Measurements from ENCODE around the gene SLC26A6.

The SLC26A6 gene

GRCh38 chr3:48660800-48661400, 25.6 kb upstream of the SLC26A6 start:
- no peak for DNase-seq (ENCODE audit: low read depth, low spot score)

GRCh38 chr3:48656841-48657281, 21.6 kb upstream of the SLC26A6 start:
- no peak for DNase-seq (ENCODE audit: low read depth, low spot score)

- no peak for DNase-seq (ENCODE audit: low read depth, low spot score)
Observed at GRCh38 chr3:48656061-48656840, 21.0 kb upstream of the SLC26A6 start.

GRCh38 chr3:48655606-48656005, 20.3 kb upstream of the SLC26A6 start:
- DNase-seq (ENCODE audit: low read depth, low spot score): no peak

- no peak for DNase-seq (ENCODE audit: low read depth, low spot score)
Observed at GRCh38 chr3:48655063-48655462, 19.8 kb upstream of the SLC26A6 start.

GRCh38 chr3:48652923-48653715, 17.9 kb upstream of the SLC26A6 start:
- DNase-seq (ENCODE audit: low read depth, low spot score): no peak

- no peak for DNase-seq (ENCODE audit: low read depth, low spot score)
Observed at GRCh38 chr3:48651771-48652170, 16.5 kb upstream of the SLC26A6 start.

- DNase-seq (ENCODE audit: low read depth, low spot score): no peak
Observed at GRCh38 chr3:48650723-48651122, 15.5 kb upstream of the SLC26A6 start.

GRCh38 chr3:48648188-48648850, 13.1 kb upstream of the SLC26A6 start:
- no peak for DNase-seq (ENCODE audit: low read depth, low spot score)

GRCh38 chr3:48647714-48648113, 12.5 kb upstream of the SLC26A6 start:
- no peak for DNase-seq (ENCODE audit: low read depth, low spot score)

GRCh38 chr3:48644898-48645760, 9.9 kb upstream of the SLC26A6 start:
- DNase-seq (ENCODE audit: low read depth, low spot score): no peak

- DNase-seq (ENCODE audit: low read depth, low spot score): no peak
Observed at GRCh38 chr3:48642605-48643004, 7.3 kb upstream of the SLC26A6 start.

- no peak for DNase-seq (ENCODE audit: low read depth, low spot score)
Observed at GRCh38 chr3:48641396-48641795, 6.1 kb upstream of the SLC26A6 start.

GRCh38 chr3:48639944-48640606, 4.8 kb upstream of the SLC26A6 start:
- no peak for DNase-seq (ENCODE audit: low read depth, low spot score)

GRCh38 chr3:48637305-48637704, 2.0 kb upstream of the SLC26A6 start:
- no peak for DNase-seq (ENCODE audit: low read depth, low spot score)

- no peak for DNase-seq (ENCODE audit: low read depth, low spot score)
Observed at GRCh38 chr3:48636149-48636655, 941 bp upstream of the SLC26A6 start.

- no peak for DNase-seq (ENCODE audit: low read depth, low spot score)
Observed at GRCh38 chr3:48634661-48635221, 520 bp downstream of the SLC26A6 start.

- no peak for DNase-seq (ENCODE audit: low read depth, low spot score)
Observed at GRCh38 chr3:48633743-48634142, 1.5 kb downstream of the SLC26A6 start.

GRCh38 chr3:48633256-48633655, 2.0 kb downstream of the SLC26A6 start:
- no peak for DNase-seq (ENCODE audit: low read depth, low spot score)
